ENCODE measurements around the gene BCL11A.

GRCh38 chr2:60487174-60487573, 66.3 kb downstream of the BCL11A start:
- TF ChIP-seq CTCF (IDR thresholded peaks at IDR 0.05; ENCODE audit: low read depth, low read length, missing input control) (no peak), NR2F2 (IDR thresholded peaks at IDR 0.05) (no peak), JUND (IDR thresholded peaks at IDR 0.05) (no peak)

Data from liver (tissue), 3 donors.